Effector memory CD8-positive, alpha-beta T cell (primary cell): ENCODE measurements around the gene USP10.

Source experiments
- ATAC-seq: fragments of 150-1000 bp; cut with Tn5 transposase; replicated peaks from 2 replicates; pipeline ENCODE4 v1.10.0; 2021; ENCODE audit warnings: mild to moderate bottlenecking, moderate library complexity
- DNase-seq, 3 experiments: peaks; one replicate each; pipeline ENCODE4 v3.0.0; 2021
- H3K27ac Mint-ChIP-seq, 2 donors: one replicate each; pipeline ENCODE4 v1.8.0; 2022; ENCODE audit warnings: mild to moderate bottlenecking in 2 of 2, mixed read lengths in 2 of 2, moderate library complexity in 2 of 2
- H3K27me3 Mint-ChIP-seq, 2 donors: one replicate each; pipeline ENCODE4 v1.8.0; 2022; ENCODE audit warnings: mixed read lengths in 2 of 2
- H3K36me3 Mint-ChIP-seq: one replicate; pipeline ENCODE4 v1.8.0; 2022; ENCODE audit warnings: mild to moderate bottlenecking, moderate library complexity, mixed read lengths; ENCODE audit not compliant: insufficient read depth
- H3K4me1 Mint-ChIP-seq, 2 donors: one replicate each; pipeline ENCODE4 v1.8.0; 2022; ENCODE audit warnings: low read depth in 2 of 2, mixed read lengths in 2 of 2
- H3K4me3 Mint-ChIP-seq, 2 donors: one replicate each; pipeline ENCODE4 v1.8.0; 2022; ENCODE audit warnings: mild to moderate bottlenecking in 2 of 2, mixed read lengths in 2 of 2, moderate library complexity in 2 of 2
- H3K9me3 Mint-ChIP-seq, 2 donors: one replicate each; pipeline ENCODE4 v1.8.0; 2022; ENCODE audit warnings: mixed read lengths in 2 of 2

USP10 gene

GRCh38 chr16:84794186-84794585 lies 94.4 kb downstream of the USP10 start:
- Mint-ChIP-seq H3K27me3 (no peaks in the 10 kb centered on the region), H3K27ac (no peak overlapping the region), H3K4me1 (no peaks in the 10 kb centered on the region), H3K9me3 (no peaks in the 10 kb centered on the region), H3K4me3 (no peak overlapping the region), H3K36me3 (no peaks in the 10 kb centered on the region)
- DNase-seq: no peak
- no peak for ATAC-seq

- no peak overlapping the region for H3K27ac Mint-ChIP-seq
- H3K27me3 Mint-ChIP-seq: no peaks in the 10 kb centered on the region
- no peak for ATAC-seq
- no peaks in the 10 kb centered on the region for H3K36me3 Mint-ChIP-seq
- DNase-seq: no peak
- H3K4me3 Mint-ChIP-seq: no peak overlapping the region
- no peaks in the 10 kb centered on the region for H3K9me3 Mint-ChIP-seq
- no peaks in the 10 kb centered on the region for H3K4me1 Mint-ChIP-seq
These were observed 94.8 kb downstream of the USP10 start for GRCh38 chr16:84794626-84795025.

- Mint-ChIP-seq H3K27me3 (peaks cover 0 to under 1% of the 10 kb centered on the region in 2 donors), H3K36me3 (no peaks in the 10 kb centered on the region), H3K4me3 (no peak overlapping the region), H3K27ac (no peak overlapping the region), H3K4me1 (no peaks in the 10 kb centered on the region), H3K9me3 (no peaks in the 10 kb centered on the region)
- no peak for ATAC-seq
- no peak for DNase-seq
These were observed 95.7 kb downstream of the USP10 start for GRCh38 chr16:84795329-84796053.

- Mint-ChIP-seq H3K4me1 (no peaks in the 10 kb centered on the region), H3K4me3 (no peak overlapping the region), H3K27me3 (peaks cover 7 to 19% of the 10 kb centered on the region in 2 donors), H3K27ac (no peak overlapping the region), H3K9me3 (no peaks in the 10 kb centered on the region), H3K36me3 (no peaks in the 10 kb centered on the region)
- ATAC-seq (no peak), DNase-seq (no peak)
These were observed 100.6 kb downstream of the USP10 start for GRCh38 chr16:84800158-84800978.

- Mint-ChIP-seq H3K4me1 (no peaks in the 10 kb centered on the region), H3K27ac (no peak overlapping the region), H3K4me3 (no peak overlapping the region), H3K9me3 (no peaks in the 10 kb centered on the region), H3K36me3 (no peaks in the 10 kb centered on the region), H3K27me3 (peaks cover 7 to 33% of the 10 kb centered on the region in 2 donors)
- ATAC-seq: no peak
- no peak for DNase-seq
These were observed 103.3 kb downstream of the USP10 start for GRCh38 chr16:84803146-84803545.

GRCh38 chr16:84804326-84804725 lies 104.5 kb downstream of the USP10 start:
- ATAC-seq (no peak), DNase-seq (no peak)
- Mint-ChIP-seq H3K4me1 (no peaks in the 10 kb centered on the region), H3K9me3 (no peaks in the 10 kb centered on the region), H3K4me3 (no peak overlapping the region), H3K27ac (no peak overlapping the region), H3K27me3 (peaks cover 7 to 40% of the 10 kb centered on the region in 2 donors), H3K36me3 (no peaks in the 10 kb centered on the region)

GRCh38 chr16:84806256-84806889 lies 106.6 kb downstream of the USP10 start:
- ATAC-seq: no peak

GRCh38 chr16:84806890-84807258 lies 107.1 kb downstream of the USP10 start:
- Mint-ChIP-seq H3K27me3 (peaks cover 5 to 29% of the 10 kb centered on the region in 2 donors), H3K9me3 (no peaks in the 10 kb centered on the region), H3K4me3 (no peak overlapping the region), H3K27ac (no peak overlapping the region), H3K36me3 (no peaks in the 10 kb centered on the region), H3K4me1 (peaks cover 0 to 6% of the 10 kb centered on the region in 2 donors)
- DNase-seq (no peak), ATAC-seq (no peak)

More at GRCh38 chr16:84806256-84806889, 106.6 kb downstream of the USP10 start:
- DNase-seq: no peak
- peaks cover 5 to 30% of the 10 kb centered on the region in 2 donors for H3K27me3 Mint-ChIP-seq
- no peaks in the 10 kb centered on the region for H3K36me3 Mint-ChIP-seq
- H3K9me3 Mint-ChIP-seq: no peaks in the 10 kb centered on the region
- H3K27ac Mint-ChIP-seq: peak overlapping the region in 1 of 2 donors; percentile 20
- no peak overlapping the region for H3K4me3 Mint-ChIP-seq
- H3K4me1 Mint-ChIP-seq: peaks cover 0 to 6% of the 10 kb centered on the region in 2 donors

- DNase-seq (no peak), ATAC-seq (no peak)
- no peak overlapping the region for H3K27ac Mint-ChIP-seq
- H3K36me3 Mint-ChIP-seq: no peaks in the 10 kb centered on the region
- H3K4me3 Mint-ChIP-seq: no peak overlapping the region
- H3K4me1 Mint-ChIP-seq: peaks cover under 1 to 6% of the 10 kb centered on the region in 2 donors
- H3K9me3 Mint-ChIP-seq: no peaks in the 10 kb centered on the region
- peaks cover 7 to 26% of the 10 kb centered on the region in 2 donors for H3K27me3 Mint-ChIP-seq
These were observed 108.0 kb downstream of the USP10 start for GRCh38 chr16:84807776-84808175.

- Mint-ChIP-seq H3K9me3 (no peaks in the 10 kb centered on the region), H3K36me3 (no peaks in the 10 kb centered on the region), H3K4me3 (no peak overlapping the region), H3K4me1 (peaks cover 5 to 8% of the 10 kb centered on the region in 2 donors), H3K27me3 (peaks cover 17 to 29% of the 10 kb centered on the region in 2 donors), H3K27ac (no peak overlapping the region)
- ATAC-seq: no peak
- no peak for DNase-seq
These were observed 109.0 kb downstream of the USP10 start for GRCh38 chr16:84808826-84809225.

GRCh38 chr16:84810518-84811273 lies 110.9 kb downstream of the USP10 start:
- DNase-seq (no peak), ATAC-seq (no peak)
- Mint-ChIP-seq H3K9me3 (no peaks in the 10 kb centered on the region), H3K27me3 (peaks cover 19 to 36% of the 10 kb centered on the region in 2 donors), H3K36me3 (no peaks in the 10 kb centered on the region), H3K4me1 (peaks cover 5 to 8% of the 10 kb centered on the region in 2 donors), H3K27ac (no peak overlapping the region), H3K4me3 (no peak overlapping the region)

GRCh38 chr16:84811529-84811928 lies 111.7 kb downstream of the USP10 start:
- H3K4me1 Mint-ChIP-seq: peaks cover 5 to 8% of the 10 kb centered on the region in 2 donors
- DNase-seq (no peak), ATAC-seq (no peak)
- H3K27ac Mint-ChIP-seq: no peak overlapping the region
- no peak overlapping the region for H3K4me3 Mint-ChIP-seq
- H3K9me3 Mint-ChIP-seq: no peaks in the 10 kb centered on the region
- no peaks in the 10 kb centered on the region for H3K36me3 Mint-ChIP-seq
- H3K27me3 Mint-ChIP-seq: peaks cover 19 to 39% of the 10 kb centered on the region in 2 donors
